Measurements from ENCODE around the gene HOXD8. TPM values are rescaled to one million over a fixed set of nuclear protein-coding genes. Genes with fewer than 3 reads are reported as not detected.

The HOXD8 gene
- total RNA-seq, 1 donor from 2014 or later: 17.2 TPM

DNA sequence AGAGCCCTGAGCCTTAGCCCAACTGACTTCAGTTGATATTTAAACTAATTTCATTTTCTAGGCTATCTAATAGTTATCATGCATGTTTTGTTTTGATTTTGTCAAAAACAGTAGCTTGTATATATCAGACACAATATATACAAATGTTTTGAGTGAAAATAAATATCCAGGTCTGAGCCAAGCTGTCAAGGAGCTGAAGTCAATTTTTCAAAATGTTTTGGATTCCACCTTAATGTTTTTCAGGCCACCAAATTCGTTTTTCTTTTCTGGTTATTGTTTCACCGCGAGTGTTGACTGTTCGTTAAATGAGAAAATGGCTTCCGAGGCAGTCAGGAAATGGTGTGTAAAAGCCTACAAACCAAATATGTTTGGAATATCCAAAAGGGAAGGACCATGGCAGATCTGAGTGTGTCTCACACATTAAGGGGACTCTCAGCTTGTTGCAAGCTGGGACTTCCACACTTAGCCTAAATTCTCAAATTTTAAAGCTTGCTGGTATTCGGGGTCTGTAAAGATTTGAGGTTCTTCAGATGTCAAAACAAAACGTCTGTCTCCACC lies 27.1 kb upstream of the HOXD8 start:
- DNase-seq (ENCODE audit: low read depth in 2 of 2): no peak

DNA sequence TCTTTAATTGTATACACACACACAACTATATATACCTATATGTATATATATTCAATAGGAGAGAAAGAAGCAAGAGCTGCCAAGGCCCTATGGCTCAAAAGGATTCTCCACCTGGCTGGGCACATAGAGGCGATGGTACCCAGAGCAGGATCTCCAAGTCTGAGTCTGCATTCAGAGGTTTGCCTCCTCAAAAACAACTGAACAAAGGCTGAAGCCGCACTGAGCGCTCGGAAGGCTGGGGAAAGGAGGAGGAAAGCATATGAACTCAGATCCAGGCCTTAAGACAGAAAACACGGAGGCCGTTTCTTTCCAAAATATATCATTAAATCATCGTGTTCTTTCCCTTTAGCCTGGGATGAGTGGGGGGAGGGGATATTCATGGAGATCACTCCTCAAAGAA lies 26.3 kb upstream of the HOXD8 start:
- DNase-seq (ENCODE audit: low read depth in 2 of 2): no peak

DNA sequence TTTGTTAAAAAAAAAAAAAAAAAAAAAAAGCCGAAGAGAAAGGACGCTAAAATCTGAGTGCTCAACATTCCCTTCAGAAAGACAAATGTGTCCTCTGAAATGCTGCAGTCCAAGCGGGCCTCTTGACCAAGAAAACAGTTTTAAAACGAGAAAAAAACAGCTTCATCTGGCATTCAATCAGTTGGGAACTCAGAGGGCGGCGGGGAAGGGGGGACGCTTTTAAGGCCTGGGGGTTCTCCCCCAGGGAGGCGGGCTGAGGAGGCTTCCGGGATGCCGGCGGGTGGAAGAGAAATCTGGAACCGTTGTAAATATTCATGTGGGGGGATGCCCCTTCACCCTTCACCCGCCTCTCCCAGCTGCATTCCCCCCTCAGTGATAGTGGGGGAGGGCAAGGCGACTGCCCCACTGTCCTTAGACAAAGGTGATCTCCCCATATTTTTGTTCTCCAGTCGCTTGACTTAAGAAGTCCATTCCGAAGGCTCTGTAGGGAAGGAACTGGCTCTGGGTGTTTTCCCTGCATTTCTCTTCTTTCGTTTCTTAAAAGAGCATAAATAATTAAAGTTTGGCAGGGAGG lies 25.7 kb upstream of the HOXD8 start:
- no peak for DNase-seq (ENCODE audit: low read depth in 2 of 2)

DNA sequence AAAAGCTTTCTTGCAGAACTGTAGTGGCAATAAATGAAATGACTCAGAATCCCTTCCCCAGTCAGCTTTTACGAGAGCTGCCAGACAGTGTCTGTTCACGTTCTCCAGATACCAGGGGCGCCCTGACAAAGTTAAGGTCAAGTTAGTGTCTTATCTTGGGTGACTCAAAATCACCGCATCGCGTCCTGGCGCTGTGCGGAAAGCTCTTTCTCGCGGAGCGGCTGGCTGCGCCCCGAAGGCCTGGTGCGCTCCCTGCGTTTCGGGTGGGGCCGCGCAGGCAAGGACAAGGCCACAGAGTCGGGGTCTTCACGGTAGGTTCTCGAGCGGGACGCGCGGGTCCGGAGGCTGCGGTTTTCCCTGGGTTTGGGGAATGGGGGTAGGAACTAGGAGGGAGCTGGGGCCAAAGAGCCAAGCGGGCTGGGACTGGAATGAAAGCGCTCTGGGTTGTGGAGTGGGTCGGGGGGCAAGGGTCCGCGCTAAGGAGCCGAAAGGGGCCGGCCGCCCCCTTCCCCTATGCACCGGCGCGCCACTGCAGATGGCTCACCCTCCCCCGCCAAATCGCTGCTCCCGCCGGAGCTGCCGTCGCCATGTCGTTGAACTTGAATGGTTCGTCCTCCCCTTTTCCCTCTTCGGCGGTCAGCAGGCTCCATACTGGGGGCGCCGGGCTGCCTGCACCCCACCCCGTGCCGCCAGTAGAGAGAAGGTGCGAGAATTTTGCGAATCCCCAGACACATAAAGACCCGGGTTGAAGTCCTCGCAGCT lies 25.0 kb upstream of the HOXD8 start:
- no peak for DNase-seq (ENCODE audit: low read depth in 2 of 2)

DNA sequence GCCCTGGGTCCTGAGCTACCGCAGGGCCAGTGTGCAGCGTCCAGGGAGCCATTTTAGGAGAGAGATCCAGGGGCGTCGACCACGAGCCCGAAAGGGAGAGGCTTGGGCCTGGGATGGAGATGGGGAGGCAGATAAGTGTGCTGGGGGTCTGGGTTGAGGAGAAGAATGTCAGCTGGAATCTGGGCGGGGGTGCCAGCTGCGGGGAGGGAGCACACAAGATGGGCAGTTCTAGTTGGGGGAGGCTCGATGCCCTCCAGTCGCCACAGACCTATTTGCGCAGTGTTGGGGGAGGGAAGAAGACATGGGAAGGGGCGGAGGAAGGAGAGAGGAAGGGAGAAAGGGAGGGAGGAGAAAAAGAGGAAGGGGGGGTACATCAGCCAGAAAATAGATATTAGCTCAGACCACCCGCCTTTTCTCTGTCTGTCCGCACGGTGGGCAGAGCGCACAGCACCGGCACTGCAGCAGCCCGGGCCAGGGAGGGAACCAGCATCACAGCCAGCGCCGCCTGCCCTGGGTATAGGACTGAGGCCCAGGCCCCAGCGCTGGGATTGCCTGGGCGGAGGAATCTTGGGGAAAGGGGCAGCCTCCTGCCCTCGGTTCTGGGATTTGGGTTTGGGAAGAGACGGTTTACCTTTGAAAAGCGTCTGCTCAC lies 24.3 kb upstream of the HOXD8 start:
- no peak for DNase-seq (ENCODE audit: low read depth in 2 of 2)

DNA sequence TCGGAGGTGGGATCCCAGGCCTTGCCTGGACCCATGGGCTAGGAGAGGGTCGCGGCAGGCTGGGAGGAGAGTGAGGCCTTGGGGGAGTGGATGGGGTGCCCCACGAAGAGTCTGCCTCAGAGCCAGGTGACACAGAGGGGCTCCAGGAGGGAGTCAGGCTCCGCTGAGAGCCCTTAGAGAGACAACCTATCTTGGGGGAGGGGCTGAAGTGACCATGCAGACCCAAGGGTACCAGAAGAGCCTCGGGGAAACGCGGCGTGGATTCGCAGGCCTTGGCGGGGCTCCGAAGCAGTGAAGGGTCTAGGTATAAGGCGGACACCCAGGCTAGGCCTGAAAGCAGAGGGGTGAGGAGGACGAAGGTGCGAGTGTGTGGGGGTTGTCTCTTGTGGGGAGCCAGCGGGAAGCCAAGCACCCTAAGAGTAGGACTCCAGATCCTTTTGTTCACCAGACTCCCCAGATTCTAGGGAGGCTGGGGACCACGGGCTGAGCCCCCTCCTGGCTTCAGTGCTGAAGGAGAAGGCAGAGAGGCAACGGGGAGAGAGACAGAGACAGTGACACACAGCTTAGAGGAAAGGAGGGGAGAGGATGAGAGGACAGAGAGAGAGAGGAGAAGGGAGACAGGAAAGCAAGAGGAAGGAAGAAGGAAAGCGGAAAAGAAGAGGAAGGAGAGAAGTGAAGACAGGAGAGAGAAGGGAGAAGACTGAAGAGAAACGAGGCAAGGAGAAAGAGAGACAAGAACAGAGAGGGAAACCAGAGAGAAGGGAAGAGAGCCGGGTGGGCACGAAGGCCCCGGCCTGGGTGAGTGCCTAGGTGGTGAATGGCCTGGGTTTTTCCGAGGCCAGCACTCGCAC lies 23.6 kb upstream of the HOXD8 start:
- DNase-seq (ENCODE audit: low read depth in 2 of 2): no peak

DNA sequence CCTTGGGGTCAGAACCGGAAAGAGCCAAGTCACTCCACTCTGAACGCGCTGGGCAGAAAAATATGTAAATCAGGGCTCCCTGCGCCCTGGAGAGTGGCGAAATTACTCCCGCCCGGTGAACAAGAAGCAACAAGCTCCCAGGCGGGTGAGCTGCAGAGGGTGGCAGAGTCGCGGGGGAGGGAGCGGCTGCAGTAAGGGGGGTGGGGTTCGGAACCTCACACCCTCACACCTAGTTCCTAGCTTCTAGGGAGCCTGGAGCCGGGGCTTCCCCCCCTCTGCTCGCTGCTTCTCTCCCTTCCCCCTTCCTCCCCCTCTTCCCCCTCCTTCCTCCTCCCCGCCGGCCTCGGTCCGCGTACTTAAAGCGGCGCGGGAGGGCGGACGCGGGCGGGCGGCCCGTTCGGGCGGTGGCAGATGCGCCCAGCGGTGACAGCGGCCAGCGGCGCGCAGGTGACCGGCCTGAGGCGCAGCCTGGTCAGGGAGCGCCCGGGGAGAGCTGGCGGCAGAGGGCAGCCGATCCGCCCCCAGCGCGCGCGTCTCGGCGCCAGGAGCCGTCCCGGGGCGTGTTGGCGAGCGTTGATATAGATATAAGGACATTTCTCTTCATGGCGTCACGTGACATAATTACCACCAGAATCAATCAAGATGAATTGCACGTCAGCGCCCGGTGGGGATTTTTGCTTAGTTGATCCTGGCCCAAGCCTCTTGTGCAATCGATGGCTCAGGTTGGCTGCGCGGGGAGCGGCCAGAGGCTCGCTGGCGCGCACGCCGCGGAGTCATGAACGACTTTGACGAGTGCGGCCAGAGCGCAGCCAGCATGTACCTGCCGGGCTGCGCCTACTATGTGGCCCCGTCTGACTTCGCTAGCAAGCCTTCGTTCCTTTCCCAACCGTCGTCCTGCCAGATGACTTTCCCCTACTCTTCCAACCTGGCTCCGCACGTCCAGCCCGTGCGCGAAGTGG lies 22.6 kb upstream of the HOXD8 start, which contains the start of gene HOXD11:
Gene HOXD11, plus strand, starts transcription at position 700 of the 959 bp plus-strand sequence. Its CDS starts 76 bp downstream, at position 776.
- DNase-seq (ENCODE audit: low read depth in 2 of 2): peak in 1 of 2 donors; percentile 56

DNA sequence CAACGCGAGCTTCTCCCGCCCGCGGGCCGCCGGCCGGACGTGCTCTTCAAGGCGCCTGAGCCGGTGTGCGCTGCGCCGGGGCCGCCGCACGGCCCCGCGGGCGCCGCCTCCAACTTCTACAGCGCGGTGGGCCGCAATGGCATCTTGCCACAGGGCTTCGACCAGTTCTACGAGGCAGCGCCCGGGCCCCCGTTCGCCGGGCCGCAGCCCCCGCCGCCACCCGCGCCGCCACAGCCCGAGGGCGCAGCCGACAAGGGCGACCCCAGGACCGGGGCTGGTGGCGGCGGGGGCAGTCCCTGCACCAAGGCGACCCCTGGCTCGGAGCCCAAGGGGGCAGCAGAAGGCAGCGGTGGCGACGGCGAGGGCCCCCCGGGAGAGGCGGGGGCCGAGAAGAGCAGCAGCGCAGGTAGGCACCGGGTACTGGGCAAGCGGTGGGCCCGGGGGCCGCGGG lies 21.7 kb upstream of the HOXD8 start:
- DNase-seq (ENCODE audit: low read depth in 2 of 2): no peak

DNA sequence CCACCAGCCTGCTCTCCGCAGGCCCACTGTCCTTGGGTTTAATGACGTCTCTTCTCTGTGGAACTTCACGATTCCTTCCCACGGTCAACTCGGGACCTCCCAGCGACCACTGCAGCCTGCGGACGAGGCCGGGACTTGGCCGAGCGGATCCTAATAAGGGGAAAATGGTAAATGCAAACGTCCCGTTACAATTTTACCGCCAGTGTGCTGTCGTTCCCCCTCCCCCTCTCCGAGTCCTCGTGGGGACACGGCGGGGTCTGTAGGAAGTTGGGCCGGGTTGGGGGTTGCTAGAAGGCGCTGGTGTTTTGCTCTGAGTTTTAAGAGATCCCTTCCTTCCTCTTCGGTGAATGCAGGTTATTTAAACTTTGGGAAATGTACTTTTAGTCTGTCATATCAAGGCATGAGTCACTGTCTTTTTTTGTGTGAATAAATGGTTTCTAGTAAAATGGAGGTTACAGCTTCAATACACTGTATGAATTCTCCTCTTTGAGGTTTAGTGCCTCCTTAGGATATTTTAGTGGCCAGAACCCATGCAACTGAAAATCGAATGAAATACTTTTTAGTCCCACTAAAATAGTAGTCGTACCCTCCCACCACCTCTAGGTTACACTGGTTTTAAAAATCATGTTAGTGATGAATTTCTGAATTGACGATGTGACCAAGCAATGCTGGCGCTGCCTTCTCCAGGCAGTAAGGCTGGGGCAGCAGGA lies 20.2 kb upstream of the HOXD8 start:
- DNase-seq (ENCODE audit: low read depth in 2 of 2): no peak

DNA sequence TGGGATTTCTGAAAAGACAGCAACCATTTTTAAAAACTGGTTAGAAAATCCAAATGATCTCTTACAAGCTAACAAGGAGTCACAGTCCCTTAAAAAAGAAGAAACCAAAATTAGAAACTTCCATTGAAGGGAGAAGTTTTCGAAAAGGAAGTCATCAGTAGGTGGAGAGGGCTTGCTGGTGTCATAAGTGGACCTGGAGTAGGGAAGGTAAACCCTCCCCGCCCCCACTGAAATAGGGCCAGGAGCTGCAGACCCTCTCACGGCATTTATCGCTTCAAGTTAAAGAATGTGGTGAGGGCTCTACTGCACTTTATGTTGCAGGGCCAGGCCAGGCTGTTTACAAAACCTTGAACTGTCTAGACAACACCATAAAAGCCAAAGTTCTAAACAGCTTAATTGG lies 19.6 kb upstream of the HOXD8 start:
- no peak for DNase-seq (ENCODE audit: low read depth in 2 of 2)

DNA sequence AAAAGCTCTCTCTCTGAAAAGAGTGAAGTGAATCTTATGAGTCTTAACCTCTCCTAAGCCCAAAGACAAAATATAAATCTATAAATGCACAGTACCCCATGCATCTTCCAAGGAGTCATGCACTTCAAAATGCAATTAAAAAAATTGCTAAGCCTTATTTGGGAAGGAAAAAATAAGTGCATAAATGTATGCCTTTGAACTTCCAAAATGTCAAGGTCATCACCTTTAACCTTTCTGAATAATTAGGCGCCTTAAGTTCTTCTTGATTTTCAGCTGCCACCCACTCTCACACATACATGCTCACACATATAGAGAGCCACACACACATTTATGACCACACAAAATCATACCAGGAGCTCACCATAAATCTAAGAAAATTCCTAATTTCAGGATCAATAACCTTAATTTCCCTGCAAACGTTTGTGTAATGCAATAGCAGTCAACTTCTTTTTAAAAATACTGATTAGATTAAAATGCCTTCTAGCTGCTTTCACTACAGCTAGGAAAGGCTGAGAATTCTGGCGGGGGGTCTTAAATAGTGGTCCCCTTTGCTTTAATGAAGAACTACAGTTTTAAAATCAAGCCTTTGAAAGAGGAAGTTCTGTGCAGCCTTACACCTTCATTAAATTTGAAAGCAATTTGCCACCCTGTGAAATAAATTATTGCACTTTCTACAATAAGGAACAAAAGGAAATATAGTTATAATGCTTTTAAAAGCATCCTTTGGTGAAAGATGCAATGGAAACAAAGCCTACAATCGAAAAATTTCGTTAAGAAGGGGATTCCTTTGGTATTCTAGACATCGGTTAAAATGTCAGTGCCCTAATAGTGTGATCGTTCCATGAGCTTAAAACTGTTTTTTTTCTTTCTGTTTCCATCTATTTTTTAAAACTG lies 18.8 kb upstream of the HOXD8 start:
- no peak for DNase-seq (ENCODE audit: low read depth in 2 of 2)

DNA sequence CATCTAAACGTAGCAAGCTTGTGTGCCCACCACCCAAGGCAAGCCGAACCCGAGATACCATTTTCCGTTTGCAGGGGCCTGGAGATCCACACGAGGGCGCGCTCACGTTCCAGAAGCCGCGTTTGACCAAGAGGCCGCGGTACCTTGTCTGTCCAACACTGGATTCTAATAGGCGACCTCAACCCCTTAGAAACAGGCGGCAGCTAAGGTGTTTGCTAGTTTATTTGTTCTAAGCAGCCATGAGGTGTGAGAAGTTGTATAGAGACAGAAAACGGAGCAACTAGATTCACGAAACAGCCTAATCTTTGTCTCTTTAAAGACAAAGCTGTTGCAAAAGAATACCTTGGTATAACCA lies 18.2 kb upstream of the HOXD8 start:
- peak in 1 of 2 donors; percentile 84 for DNase-seq (ENCODE audit: low read depth in 2 of 2)

DNA sequence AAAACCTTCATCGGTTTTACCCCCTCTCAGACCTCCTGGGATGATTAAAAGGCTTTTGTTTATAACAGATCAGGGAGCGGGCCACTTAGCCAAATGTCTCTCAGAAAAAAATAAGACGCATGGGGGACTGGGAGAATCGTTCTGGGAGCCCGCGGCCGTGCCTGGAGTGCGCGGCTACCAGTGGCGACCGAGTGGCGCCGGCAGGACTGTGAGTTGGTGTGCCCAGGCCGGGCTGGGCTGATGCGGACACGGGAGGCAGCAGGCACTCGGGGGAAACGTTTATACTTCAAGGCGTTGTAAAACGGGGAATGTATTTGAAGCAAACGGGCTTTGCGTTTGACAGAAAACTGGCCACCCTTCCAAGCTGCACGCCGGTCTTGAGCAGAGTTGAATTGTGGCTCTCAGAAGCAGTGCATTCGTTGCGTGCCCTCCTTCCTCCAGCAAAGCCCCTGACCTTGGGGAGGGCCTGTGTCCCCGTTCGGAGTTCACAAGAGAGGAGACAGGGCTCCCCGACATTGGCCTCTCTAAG lies 17.6 kb upstream of the HOXD8 start:
- DNase-seq (ENCODE audit: low read depth in 2 of 2): no peak

DNA sequence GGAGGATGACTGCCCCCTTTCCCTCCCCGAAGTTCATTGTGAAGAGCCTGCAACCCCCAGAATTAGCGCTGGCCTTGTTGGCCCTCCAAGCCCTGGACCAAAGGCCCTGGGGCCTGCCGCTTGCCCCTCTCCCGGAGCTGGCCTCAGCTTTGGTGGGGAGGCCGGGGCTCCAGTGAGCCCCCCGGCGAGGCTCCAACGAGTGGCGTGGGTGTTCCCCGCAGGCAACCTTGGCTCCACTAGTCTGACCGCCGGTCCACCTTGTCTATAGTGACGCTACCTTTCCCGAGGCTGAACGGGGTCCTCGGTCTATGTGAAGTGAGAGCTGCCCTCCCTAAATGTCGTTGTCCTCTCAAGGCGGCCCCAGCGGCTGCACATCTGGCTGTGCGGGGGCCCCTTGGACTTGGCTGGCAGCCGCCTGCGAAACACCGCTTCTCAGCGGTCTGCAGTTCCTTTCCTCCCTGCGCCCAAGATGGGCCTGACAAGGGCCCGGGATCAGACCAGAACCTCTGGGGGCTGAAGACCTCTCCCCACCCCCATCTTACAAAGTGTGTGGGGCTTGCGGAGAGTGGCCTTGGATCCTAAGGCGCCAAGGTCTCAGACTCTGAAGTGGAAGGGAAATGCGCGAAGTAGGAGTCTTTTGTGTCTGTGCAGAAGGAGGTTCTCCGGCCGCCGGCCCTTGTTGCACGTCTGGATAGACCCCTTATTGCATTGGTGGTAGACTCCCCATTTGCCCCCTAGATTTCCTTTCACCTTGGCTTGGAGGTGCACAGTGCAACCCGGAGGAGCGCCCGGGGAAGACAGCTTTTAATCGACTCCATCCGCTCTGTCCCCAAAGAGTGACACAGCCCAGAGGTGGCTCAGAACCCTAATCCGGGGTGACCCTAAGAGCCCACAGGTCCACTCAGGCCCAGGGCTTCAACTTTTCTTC lies 16.9 kb upstream of the HOXD8 start:
- no peak for DNase-seq (ENCODE audit: low read depth in 2 of 2)

DNA sequence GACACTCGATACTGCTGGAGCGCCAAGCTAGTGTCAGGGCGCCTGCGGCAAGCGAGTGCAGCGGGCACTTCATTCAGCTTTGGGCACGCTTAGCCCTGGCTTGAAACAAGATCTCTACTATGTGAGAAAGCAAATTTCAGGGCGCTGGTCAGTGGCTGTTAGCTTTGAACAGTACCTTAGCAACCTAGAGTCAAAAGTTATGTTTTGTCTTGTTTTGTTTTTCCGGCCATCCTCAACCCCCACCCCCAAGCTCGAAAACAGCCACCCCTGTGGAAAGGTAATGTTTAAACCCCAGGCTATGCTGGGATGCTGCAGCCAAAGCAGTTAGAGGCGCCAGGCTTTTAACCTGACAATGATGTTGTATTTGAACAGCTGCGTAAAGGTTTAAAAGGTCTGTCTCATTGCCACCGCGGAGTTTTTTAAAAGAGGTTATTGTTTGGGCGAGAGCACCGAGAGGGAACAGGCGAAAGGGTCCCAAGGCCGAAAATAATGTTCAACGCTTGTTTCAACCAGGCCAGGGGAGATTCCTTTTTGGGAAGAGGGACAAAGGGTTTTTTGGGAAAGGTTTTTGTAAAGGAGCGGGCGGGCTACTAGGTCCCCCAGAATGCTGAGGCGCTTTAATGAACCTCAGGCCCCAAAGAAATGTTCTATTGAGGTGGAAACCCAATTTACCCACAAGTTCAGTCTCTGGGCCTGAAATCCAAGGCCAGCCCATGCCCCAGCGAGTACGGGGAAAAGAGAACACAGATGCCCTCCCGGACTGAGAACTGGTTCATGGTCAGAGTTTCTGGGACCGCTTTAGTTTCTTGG lies 15.2 kb upstream of the HOXD8 start:
- peak in 1 of 2 donors; percentile 32 for DNase-seq (ENCODE audit: low read depth in 2 of 2)

DNA sequence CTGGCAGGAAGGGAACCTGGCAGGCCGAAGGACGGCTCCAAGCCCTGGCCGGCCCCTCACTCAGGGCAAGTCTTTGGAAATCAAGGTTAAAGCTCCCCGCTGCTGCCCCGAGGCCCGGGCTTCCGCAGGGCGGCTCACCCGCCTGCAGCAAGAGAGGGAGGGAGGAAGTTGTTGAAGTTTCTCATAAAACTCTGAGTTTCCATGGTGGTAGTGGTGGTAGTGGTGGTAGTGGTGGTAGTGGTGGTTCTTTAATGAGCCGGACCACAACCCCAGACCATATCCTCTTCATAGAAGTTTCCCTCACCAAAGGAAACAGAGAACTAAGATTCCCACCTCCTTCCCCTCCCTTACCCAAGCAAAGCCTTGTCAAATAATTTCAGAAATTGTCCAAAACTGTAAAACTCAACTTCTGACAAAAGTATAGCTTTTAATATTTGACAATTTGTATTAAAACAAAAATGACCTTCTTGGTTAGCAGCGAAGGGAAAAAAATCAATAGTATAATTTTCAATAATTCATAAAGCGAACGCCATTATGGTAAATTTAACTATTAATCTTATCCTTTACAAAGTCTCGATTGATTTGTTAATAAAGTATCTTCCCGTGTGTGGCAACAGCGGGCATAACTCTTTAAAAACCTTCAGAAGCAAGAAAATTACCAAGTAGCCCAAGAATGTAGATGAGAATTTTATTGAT lies 14.4 kb upstream of the HOXD8 start:
- DNase-seq (ENCODE audit: low read depth in 2 of 2): no peak

All from dermis microvascular lymphatic vessel endothelial cell (primary cell).